K562 treated with DMSO at 1 percent for 12 hours (cell line): Measurements from ENCODE around the gene LRIT2. TPM values are rescaled to one million over a fixed set of nuclear protein-coding genes. Genes with fewer than 3 reads are reported as not detected.

Experiments used
- total RNA-seq: library from RNA; unstranded; fragments of 300-600 nt; gene quantifications from 2 replicates; pipeline ENCODE4 v1.2.3, GENCODE V29; 2022; ENCODE audit not compliant: insufficient read depth

Gene LRIT2
- total RNA-seq = not detected in 2 replicates

GRCh38 chr10:84225427-84226173 is at the start of gene LRIT2:
TSS of gene LRIT2 (minus strand) at chr10:84225544. CDS start at chr10:84225520, 24 bp downstream.

GRCh38 chr10:84244651-84245270 is 19.4 kb upstream of the LRIT2 start, which contains the start of gene RGR:
TSS of gene RGR (plus strand) at chr10:84245053. CDS start at chr10:84245091, 38 bp downstream.

GRCh38 chr10:84241185-84241790 is 15.9 kb upstream of the LRIT2 start, which contains the start of gene LRIT1:
TSS of gene LRIT1 (minus strand) at chr10:84241546. CDS start at chr10:84241439, 107 bp downstream.

GRCh38 chr10:84194424-84195043 is 30.8 kb downstream of the LRIT2 start, which contains the start of gene CDHR1:
TSS of gene CDHR1 (plus strand) at chr10:84194537. CDS start at chr10:84194761, 224 bp downstream.

GRCh38 chr10:84173501-84173929 is 51.8 kb downstream of the LRIT2 start, which contains the start of gene GPR15LG:
TSS of gene GPR15LG (plus strand) at chr10:84173801. CDS start at chr10:84173852, 51 bp downstream.

Other genes starting within 250 kb of the LRIT2 start
- 301 and 393 TPM in 2 replicates for gene GHITM, start 86.0 kb downstream of the LRIT2 start, total RNA-seq
- gene GPR15LG, start 51.7 kb downstream of the LRIT2 start, total RNA-seq = not detected in 2 replicates
- 0.20 and 0.43 TPM in 2 replicates for gene CDHR1, start 31.0 kb downstream of the LRIT2 start, total RNA-seq
- gene LRIT1, start 16.0 kb upstream of the LRIT2 start, total RNA-seq = not detected in 2 replicates
- gene RGR, start 19.5 kb upstream of the LRIT2 start, total RNA-seq = not detected in 2 replicates
- gene CCSER2, start 103.0 kb upstream of the LRIT2 start, total RNA-seq = 2.7 and 8.5 TPM in 2 replicates